Activated CD8-positive, alpha-beta memory T cell treated with anti-CD3 and anti-CD28 coated beads for 24 hours (primary cell): Measurements from ENCODE around the gene MTSS2.

Experiments used
- DNase-seq: peaks from one replicate; pipeline ENCODE4 v3.0.0-alpha.2; 2020

MTSS2 gene

GRCh38 chr16:70698901-70699300, 13.0 kb upstream of the MTSS2 start:
- no peak for DNase-seq

- no peak for DNase-seq
Observed at GRCh38 chr16:70697594-70698170, 11.8 kb upstream of the MTSS2 start.

DNA sequence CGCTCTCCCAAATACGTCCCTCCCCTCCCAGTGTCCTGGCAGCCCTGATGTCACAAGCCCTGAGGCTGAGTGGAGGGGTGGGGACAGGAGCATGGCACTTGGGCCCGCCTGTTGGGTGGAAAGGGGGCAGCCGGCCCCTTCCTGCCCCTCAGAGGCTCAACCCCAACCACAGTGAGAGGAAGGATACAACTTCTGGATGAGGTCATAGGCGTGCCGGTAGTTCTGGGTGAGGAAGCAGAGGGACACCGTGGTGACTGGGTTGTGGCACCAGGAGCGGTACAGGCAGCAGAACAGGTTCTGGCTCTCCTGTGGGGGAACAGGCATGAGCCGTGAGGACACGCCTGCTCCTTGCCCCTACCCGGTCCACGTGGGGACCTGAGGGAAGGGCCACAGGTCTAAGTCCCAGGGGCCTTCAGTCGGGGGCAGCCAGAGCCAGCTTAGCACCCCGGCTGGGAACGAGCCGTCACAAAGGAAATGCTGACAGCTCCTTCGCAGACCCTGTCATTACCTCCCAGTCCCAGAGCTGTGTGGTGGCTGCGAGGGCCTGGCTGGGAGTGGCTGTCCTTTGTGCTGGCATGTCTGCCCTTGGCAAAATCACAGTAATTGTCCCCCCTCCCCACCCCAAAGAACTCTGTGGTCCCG, 11.2 kb upstream of the MTSS2 start:
- no peak for DNase-seq

- no peak for DNase-seq
Observed at GRCh38 chr16:70696355-70696754, 10.5 kb upstream of the MTSS2 start.

- no peak for DNase-seq
Observed at GRCh38 chr16:70695331-70696070, 9.6 kb upstream of the MTSS2 start.

- no peak for DNase-seq
Observed at GRCh38 chr16:70694868-70695218, 9.0 kb upstream of the MTSS2 start.

DNA sequence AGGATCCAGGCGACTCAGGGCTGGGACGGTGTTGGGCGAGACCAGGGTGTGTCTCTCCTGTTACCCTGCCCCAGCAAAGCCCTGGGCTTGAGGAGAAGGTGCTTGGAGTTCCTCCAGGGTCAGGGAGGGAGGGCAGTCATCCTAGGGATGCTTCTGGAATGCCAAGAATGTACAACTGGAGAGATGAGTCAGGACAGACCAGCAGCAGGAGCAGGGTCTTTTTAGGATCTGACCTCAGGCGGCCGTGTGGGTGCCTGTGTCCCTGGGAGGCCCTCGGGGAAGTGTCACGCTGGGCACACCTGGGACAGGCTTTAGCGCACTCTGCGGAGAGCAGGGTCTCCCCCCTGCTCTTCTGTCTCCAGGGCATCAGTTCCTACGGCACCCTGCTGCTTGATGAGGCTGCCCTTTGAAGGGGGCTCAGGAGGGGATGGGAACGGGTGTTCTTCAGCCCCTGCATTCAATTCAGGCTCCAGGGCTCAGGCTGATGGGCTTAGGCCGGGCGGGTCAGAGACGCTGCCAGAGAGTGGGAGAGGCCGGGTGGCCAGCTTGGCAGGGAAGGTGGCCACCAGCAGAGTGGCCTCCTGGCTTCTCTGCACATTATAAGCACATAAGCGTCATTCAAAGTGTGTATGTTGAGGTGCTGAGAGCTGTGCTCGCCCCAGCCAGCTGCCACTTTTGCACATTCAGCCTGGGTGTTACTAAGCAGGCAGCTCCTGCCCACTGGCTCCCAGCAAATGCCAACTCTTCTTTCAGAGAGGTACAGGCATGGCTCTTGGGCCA, 8.4 kb upstream of the MTSS2 start:
- no peak for DNase-seq

DNA sequence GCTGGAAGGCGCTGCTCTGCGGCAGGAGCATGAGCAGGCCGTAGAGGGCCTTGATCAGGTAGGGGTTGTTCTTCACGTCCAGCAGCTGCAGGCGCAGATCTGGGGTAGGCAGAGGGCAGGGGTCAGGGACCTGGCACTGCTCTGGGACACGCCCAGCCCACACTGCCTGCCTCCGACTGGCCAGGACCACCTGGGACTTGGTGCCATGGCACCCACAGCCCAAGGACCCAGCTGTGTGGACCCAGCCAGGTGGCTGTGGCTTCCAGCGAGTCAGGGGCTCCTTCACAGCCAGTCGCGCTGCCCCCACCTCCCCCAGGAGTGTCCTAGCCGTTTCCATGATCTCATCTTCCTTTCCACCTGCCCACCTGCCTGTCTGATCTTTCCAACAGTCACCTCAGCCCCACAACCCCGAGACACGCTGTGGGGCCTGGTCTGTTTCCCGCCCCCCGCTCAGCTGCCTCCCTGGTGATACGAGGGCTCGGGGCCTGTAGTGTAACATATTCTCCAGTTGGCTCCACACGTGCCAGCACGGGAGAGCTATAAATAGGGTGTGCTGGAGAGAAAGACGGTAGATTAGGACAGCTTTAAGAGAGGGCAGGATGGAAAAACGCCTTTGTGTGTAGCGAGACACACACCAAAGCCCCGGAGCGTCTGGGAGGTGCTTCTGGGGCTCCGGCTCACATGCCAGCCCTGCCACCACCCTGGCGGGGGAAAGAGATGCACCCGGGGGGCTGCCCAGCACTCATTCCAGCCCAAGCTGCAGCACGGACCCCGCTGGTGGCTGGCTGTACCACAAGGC, 7.2 kb upstream of the MTSS2 start:
- DNase-seq, result no peak

DNA sequence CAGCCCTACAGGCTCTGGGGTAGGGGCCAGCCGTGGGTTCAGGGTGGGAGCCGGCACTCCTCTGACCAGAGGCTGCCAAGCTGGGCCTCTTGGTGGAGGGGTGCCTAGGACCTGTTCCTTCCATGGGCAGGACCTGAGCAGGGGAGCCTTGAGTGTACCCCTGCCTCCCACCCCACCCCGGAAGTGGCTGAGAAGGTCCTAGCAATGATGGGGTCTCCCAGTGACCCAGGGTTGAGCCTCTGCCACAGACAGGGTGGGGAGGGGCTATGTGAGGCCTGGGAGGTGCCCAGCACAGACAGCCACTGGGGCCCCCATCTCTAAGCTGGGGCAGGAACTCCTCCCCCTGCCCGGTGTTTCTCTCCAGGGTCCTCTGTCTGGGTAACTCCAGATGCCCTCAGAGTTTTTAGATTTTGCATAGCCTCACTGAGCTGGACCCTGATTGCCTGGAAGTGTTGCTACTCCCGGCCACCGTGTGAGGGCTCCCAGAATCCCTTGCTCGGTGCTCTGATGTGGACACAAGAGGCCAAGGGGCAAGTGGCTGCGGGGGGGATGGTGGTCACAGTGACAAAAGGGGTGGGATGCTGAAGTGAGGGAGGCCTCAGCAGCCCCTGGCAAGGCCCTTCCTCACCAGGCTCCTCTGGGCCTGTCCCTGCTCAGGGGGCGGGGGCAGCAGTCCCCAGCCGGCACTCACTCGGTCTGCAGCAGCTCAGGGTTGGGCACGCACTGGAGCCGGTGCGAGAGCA, 6.4 kb upstream of the MTSS2 start:
- DNase-seq, result no peak

DNA sequence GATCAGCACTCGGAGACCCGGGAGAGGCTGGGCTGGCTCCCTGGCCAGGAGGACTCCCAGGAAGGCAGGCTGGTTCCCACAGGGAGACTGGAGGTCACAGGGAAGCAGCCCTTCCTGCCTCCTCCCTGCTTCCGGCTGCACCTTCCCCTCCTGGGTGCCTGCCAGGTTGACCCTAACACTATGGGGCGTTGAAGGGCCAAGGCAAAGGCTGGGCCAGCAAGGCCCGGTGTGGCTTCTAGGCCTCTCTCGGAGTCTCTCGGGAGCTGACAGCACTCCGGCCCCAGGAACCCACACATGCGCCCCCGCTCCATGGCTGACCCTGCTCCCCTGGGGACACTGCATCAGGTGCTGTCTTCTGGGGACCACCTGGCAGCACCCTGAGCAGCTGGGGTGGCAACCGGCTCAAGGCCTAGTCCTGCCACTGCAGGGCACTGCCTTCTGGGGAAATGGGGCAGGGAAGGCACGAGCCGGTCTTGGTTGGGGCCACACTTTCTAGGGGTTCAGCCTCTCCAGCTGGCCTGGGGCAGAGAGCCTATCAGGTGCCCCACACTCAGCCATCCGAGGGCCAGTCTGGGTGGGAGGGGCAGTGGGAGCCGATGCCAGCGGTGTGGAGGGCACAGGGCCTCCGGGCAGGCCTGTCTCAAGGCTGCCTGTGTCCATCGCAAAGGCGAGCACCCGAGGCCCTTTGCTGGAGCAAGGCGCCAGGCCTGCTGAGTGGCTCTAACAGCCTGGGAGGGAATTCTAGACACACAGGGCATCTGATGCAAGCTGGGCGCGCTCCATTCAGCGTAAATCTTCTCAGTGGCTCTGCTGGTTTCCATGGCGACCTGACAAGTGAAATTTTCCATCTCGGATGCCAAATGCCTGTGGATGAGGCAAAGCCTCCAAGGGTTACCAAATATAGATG, 5.6 kb upstream of the MTSS2 start:
- no peak for DNase-seq

- DNase-seq, result no peak
Observed at GRCh38 chr16:70689970-70690891, 4.4 kb upstream of the MTSS2 start.

GRCh38 chr16:70689035-70689969, 3.4 kb upstream of the MTSS2 start:
- no peak for DNase-seq

DNA sequence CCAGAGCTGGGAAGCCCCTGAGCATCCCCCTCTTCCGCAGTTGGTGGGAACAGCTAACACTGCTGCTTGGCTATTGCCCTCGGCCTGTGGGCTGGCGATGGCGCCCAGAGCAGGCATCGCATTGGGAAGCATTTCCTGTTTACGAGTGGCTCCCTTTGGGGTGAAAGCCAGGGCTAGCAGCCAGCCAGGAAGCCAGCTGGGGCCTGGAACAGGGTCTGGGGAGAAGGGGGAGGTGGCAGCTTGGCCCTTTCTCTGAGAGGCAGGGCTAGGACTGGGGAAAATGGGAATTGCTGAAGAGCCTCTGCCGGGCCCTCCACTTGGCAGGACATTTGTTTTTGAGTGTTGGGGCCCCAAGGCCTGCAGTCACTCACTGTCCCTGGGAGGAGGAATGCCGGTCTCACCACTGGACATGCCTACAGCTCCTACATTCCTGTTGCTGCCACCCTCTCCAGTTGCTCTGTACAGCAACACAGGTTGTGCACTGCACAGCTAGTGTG, 2.4 kb upstream of the MTSS2 start:
- no peak for DNase-seq

DNA sequence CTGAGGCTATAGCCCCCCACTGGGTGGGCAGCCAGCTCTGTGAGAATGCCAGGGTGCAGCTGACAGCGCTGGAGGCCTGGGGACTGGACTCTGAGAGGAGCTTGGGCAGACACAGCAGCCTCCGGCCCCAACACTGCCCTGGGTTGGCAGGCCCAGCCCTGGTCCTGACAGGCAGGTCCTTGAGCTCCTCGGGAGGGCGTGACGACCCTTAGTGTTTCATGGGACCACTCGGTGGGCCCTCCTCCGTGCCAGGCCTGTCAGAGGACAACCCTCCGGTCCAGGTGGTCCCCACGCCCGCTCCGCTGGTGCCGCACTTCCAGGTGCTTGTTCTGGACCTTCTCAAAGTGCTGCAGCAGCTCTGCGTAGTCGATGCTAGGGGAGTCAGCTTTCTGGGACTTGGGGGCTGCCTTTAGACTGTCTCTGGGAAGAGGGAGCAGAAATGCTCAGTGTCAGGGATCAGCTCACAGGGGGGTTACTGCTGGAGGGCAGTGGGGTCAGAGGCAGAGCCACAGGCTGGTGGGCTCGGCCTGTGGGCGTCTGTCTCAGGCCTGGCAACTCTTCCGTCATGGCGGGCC, 1.9 kb upstream of the MTSS2 start:
- DNase-seq, result no peak

DNA sequence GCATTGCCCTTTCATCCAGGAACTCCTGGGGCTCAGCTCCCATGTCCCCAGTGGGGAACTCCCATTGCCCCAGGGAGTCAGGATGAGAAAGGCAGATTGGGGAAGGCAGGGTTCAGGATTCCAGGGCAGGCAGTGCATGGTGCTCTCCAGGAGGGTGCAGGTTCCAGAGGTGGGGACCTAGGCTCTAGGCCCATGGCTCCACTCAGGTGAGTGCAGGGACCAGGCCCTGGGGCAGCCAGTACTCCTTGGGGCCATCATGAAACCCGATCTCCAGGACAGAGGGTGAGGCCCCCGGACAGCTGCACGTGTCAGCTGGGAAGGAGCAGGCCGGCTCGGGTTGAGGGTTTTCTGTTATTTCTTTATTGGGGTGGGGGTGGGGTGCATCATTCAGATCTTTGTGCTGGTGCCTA, 1.3 kb upstream of the MTSS2 start:
- no peak for DNase-seq

DNA sequence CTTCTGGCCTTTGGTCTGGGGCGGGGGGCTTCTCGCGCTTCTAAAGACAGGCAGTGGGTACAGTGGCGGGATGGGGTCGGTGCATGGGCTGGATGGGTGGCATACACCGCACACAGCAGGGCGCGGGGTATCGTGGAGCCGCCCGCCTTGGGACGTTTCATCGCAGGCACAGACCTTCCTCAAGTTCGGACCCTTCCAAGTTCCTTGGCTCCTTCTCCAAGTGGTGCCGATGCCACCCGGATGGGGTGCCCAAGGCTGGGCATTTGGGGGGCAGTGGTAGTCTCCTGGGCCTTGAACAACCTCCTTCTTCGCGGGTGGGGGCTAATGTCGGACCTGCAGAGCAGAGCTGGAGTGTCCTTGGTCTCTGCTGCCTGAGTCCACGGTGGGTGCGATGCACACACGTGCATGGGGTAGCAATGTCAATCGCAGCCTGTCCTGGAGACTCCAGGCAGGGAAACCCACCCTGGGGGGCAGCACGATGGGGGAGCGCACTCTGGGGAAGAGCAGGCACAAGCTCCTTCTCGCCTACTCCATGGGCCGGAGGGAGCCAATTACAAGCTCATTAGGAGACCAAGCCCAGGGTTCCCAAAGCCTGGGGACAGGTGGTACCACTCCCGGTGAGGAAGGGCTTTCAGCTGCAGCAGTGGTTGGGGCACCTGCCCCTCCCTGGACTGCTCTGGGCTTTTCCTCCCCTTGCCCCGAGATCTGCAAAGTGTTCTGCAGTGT, 686 bp upstream of the MTSS2 start:
- no peak for DNase-seq
